CD4-positive, alpha-beta T cell treated with Interleukin-6 for 4 hours (primary cell): ENCODE results near the gene SNAP25.

ENCODE experiments used
- DNase-seq: peaks from one replicate; pipeline ENCODE4 v3.0.0-alpha.2; 2020; ENCODE audit warnings: mixed read lengths

SNAP25 gene

GRCh38 chr20:10217721-10218410, 764 bp upstream of the SNAP25 start:
- DNase-seq, result no peak

GRCh38 chr20:10219452-10219791, 792 bp downstream of the SNAP25 start:
- peak; percentile 44 for DNase-seq

- no peak for DNase-seq
These were observed 1.5 kb downstream of the SNAP25 start for GRCh38 chr20:10219993-10220750.

GRCh38 chr20:10221021-10221420, 2.4 kb downstream of the SNAP25 start:
- DNase-seq, result no peak

GRCh38 chr20:10225439-10226060, 6.9 kb downstream of the SNAP25 start:
- no peak for DNase-seq

GRCh38 chr20:10228330-10228729, 9.7 kb downstream of the SNAP25 start:
- DNase-seq, result no peak

- DNase-seq, result no peak
These were observed 12.7 kb downstream of the SNAP25 start for GRCh38 chr20:10231290-10231689.

DNA sequence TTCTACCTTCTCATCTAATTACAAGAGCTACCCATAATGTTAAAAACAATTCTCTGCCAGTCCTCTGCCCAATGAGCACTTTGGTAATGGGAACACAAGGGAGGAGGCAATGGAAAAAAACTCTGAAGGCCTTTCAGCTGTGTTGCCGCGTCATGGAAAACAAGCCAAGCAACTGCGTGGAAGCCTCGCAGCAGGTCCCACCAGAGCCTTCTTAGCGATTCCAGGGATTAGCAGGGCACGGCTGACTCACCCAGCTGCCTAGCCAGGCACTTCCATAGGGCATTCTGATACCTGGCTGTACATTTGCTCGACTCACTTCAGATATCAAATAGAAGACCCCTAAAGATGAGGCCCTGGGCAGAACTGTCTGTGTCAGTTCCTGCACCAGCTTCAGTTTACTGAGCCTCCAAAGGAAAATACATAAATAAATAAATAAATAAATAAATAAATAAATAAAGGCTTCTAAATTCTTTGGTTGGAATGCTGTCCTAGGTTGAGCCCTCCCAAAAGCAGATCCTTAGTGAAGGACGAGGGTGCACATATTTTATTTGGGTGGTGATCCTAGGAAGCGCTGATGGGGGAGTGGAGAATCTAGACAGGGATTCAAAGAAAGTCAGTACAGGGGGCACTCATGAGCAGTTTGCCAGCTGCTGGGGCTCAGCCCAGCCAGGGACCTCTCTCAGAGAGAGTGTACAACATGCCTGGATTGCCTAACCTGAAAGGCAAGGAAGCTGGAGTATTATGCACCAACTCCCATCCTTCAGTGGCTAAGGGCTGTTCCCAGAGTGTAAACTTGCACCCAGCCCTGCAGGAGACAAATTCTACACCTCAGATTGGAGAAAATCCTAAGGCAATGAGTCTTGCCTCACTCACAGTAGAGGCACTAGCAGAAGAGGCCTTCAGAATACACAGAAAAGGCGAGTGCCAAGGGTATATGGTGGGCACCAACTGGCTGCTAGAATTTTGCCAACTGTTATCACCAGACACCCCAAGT, 18.2 kb downstream of the SNAP25 start:
- no peak for DNase-seq

GRCh38 chr20:10239954-10240353, 21.3 kb downstream of the SNAP25 start:
- DNase-seq, result no peak

GRCh38 chr20:10240655-10241054, 22.0 kb downstream of the SNAP25 start:
- no peak for DNase-seq

DNA sequence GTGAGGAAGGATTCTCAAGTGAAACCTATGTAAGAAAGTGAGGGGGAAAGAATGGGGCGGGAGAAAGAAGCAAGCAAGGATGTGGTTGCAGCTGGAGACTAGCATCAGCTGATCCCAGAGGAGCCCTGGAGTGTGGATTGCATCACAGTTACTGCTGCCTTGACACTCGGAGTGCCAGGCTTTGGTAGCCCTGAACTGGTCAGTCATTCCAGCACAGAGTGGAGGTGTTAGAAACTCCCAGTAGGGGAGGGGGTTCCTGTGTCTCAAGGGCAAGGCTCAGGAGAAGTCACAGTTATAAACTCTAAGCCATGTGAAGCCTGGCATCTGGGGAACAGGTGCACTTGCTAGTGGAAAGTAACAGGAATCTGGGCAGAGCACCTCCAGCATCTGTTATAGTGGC, 23.5 kb downstream of the SNAP25 start:
- no peak for DNase-seq

DNA sequence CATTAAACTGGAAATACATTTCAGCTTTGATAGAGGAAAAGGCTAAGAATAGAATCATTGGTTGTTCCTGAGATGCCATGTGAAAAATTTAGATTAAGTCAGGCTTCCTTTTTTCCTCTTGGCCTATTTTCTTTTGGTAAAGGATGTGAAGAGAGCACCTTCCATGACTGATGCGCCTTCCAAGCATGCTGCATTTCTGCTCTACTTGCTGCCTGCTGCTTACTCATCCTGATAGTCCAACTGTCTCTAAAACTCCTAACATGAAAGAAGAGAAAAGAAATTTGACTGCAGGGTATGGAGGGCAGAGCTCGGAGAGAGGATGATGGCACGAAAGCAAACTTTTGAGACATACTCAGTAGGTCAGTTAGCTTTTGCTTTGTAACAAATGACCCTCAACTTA, 28.8 kb downstream of the SNAP25 start:
- DNase-seq, result no peak

DNA sequence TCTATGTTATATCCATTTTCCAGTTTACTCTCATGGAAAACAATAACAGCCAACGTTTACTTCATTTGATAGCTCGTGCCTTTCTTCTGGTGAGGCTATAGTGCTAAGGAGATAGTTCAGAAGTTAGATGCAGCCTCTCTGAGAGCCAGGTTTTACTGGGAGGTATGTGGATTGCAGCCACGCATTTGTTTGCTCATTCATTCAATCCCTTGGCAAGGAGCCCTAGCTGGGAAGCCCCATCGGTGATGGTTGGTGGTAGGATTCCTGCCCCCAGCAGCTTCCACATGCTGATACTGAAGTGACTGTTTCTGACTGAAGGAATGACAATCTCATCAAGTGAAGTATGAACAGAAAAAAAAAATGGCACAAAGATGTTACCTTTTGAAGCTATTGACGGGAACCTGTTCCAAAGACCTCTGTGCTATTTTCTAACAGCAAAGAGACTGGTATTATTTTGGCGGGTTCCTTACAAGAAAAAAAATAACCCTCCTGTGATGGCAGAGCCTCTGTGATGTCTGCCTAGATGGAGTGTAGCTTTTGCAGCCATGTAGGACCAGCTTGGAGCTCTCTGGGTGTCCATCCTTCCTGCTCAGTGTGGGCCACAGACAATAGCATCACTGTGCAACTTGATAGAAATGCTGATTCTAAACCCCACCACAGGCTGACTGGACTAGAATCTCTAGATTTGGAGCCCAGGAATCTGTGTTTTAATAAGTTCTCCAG, 30.6 kb downstream of the SNAP25 start:
- no peak for DNase-seq

GRCh38 chr20:10249822-10250221, 31.2 kb downstream of the SNAP25 start:
- no peak for DNase-seq

DNA sequence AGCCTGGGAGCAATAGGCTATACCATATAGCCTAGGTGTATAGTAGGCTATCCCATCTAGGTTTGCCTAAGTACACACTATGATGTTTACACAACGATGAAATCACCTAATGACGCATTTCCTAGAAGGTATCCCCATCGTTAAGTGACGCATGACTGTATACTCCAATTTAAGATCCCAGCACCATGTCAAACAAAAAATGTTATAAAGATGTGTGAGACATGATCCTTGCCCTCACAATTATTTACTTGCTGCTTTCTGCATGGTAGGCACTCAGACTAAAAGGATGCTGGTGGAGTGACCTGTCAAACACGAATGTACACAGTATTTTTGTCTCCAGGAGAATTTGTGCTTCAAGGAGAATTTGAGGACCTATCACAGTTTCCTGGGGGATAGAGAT, 32.3 kb downstream of the SNAP25 start:
- no peak for DNase-seq

GRCh38 chr20:10253780-10254179, 35.1 kb downstream of the SNAP25 start:
- no peak for DNase-seq

DNA sequence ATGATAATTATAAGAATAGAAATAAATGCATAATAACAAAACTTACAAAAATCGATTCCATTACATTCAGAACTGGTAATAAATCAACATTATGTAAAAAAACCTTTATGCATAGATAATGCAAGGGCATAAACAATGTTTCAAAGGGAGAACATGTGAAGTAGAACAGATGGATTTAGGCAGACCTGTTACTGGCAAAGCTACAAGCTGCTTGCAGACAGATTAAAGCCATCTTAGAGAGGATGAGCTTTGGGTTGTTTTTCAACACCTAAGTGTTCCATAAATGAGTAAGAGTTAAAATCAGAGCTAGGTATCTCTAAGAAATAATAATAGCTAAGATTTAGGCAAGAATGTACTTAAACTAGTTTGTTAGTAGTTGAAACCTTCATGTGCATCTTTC, 37.2 kb downstream of the SNAP25 start:
- DNase-seq, result no peak

DNA sequence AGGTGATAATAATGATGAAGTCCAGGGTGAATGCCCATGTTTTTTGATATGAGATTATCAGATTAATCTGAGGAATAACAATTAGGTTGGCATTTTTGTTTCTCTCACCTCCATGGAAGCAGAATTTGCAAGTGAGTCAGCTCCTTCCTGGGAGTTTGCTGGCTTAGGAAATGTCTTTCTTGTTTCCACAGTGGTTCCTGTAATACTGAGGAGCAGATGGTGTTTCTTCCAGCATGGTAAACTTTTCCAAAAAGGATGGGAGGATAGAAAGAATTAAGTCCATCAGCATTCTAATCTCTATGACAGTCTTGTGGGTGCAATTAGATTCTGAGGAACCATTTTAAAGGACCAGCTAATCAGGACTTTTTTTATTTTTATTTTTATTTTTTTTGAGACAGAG, 40.5 kb downstream of the SNAP25 start:
- DNase-seq, result no peak

GRCh38 chr20:10260316-10260715, 41.7 kb downstream of the SNAP25 start:
- no peak for DNase-seq

DNA sequence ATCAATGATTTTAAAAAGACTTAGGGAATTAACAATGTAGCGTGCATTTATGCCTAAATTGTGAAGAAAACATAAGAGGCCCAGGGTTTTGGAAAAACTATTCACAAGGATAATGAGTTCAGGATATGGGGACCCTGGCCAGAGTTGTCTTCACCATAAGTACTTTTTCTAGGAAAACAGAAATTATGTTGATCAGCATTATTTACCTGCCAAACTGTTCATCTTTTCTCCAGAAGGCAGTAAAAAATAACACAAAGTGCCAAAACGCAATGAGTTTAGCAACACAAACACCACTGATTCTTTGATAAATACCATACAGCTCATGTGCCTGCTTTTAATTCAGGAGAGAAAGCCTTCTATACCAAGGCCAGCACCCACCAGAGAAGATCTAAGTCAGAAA, 43.1 kb downstream of the SNAP25 start:
- no peak for DNase-seq

GRCh38 chr20:10263385-10264165, 44.9 kb downstream of the SNAP25 start:
- DNase-seq, result no peak

GRCh38 chr20:10264166-10264558, 45.5 kb downstream of the SNAP25 start:
- DNase-seq, result no peak
